ENCODE measurements around the gene USP17L25. TPM values are rescaled to one million over a fixed set of nuclear protein-coding genes. Genes with fewer than 3 reads are reported as not detected.
"Not testable (repeated sequence)": the region's sequence is repeated elsewhere in the genome, so short reads cannot be mapped to it uniquely, and the experiment has no call there.

Gene USP17L25, protein sequence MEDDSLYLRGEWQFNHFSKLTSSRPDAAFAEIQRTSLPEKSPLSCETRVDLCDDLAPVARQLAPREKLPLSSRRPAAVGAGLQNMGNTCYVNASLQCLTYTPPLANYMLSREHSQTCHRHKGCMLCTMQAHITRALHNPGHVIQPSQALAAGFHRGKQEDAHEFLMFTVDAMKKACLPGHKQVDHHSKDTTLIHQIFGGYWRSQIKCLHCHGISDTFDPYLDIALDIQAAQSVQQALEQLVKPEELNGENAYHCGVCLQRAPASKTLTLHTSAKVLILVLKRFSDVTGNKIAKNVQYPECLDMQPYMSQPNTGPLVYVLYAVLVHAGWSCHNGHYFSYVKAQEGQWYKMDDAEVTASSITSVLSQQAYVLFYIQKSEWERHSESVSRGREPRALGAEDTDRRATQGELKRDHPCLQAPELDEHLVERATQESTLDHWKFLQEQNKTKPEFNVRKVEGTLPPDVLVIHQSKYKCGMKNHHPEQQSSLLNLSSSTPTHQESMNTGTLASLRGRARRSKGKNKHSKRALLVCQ
- not detected in 2 replicates for total RNA-seq
- polyA plus RNA-seq = not detected in 2 replicates
- polyA plus RNA-seq (2011; cell fraction: cytosol; rRNA removed) = not detected in 2 replicates
- not detected in 2 replicates for polyA plus RNA-seq (2011; cell fraction: nucleus; rRNA removed)
- polyA plus RNA-seq (2012) = not detected in 2 replicates
- not detected in 2 replicates for polyA minus RNA-seq
- polyA minus RNA-seq (2011; cell fraction: cytosol; rRNA and poly(A)+ RNA removed) = not detected
- polyA minus RNA-seq (2011; cell fraction: nucleus; rRNA and poly(A)+ RNA removed) = not detected in 2 replicates
- Bru-seq, nascent RNA = not detected
- BruChase-seq, experiment 1, labeled RNA remaining after a 6-hour chase = not detected
- not detected for BruChase-seq, experiment 2, labeled RNA remaining after a 2-hour chase
- long read RNA-seq = 0 reads

DNA sequence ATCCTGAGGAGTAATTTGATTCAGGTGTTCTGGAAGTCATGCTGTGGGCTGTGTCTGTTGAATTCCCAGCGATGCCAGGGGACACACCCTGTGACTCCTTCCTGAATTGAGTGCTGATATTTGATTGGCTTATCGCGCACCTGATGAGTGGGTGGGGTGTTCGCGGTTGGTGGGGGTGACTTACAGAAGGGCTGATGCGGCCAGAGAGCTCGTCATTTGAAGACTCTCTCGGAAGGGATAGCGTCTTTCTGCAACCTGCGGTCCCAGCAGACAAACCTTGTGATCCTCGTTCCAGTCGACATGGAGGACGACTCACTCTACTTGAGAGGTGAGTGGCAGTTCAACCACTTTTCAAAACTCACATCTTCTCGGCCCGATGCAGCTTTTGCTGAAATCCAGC is at the start of gene USP17L25:
TSS of gene USP17L25 (plus strand) at position 301 of the 400 bp plus-strand sequence. CDS start at position 301, 0 bp downstream.
- intact Hi-C loops (cut with micrococcal nuclease); H3K4me2 ChIP-seq (ENCODE audit: insufficient read depth, low read length); H2AFZ ChIP-seq (ENCODE audit: low read depth, low read length); H3K27ac ChIP-seq (ENCODE audit: insufficient read depth, low read depth, low read length); H3K4me3 ChIP-seq (replicated peaks in 1 of 3; ENCODE audit: insufficient read depth in 1 of 3, low read depth in 1 of 3, low read length in 3 of 3); H3K79me2 ChIP-seq (ENCODE audit: control insufficient read depth, insufficient read depth, low read length); H3K9me1 ChIP-seq (replicated peaks; ENCODE audit: control insufficient read depth, extremely low read depth, insufficient read depth, low read length); H4K20me1 ChIP-seq (replicated peaks; ENCODE audit: control insufficient read depth, extremely low read depth, insufficient read depth, low read length); H3K4me1 ChIP-seq (ENCODE audit: control insufficient read depth, extremely low read depth, insufficient read depth, low read length); H3K9ac ChIP-seq (replicated peaks; ENCODE audit: extremely low read depth, insufficient read depth, low read length); CTCF ChIA-PET; FAIRE-seq; H3K9me3 ChIP-seq (replicated peaks; ENCODE audit: control insufficient read depth, insufficient read depth, low read length); BruUV-seq (replicated peaks); POLR2A ChIA-PET; DNase-seq (ENCODE audit: low read depth, low spot score); H3K36me3 ChIP-seq (ENCODE audit: control insufficient read depth in 2 of 2, extremely low read depth in 1 of 2, insufficient read depth in 2 of 2, low read length in 2 of 2); H3K27me3 ChIP-seq (ENCODE audit: control insufficient read depth in 2 of 2, insufficient read depth in 2 of 2, low read length in 2 of 2); dilution Hi-C loops (cut with MboI; ENCODE audit: extremely low pct_ligation_motif_present, low sequenced_read_pairs): not testable (repeated sequence)

DNA sequence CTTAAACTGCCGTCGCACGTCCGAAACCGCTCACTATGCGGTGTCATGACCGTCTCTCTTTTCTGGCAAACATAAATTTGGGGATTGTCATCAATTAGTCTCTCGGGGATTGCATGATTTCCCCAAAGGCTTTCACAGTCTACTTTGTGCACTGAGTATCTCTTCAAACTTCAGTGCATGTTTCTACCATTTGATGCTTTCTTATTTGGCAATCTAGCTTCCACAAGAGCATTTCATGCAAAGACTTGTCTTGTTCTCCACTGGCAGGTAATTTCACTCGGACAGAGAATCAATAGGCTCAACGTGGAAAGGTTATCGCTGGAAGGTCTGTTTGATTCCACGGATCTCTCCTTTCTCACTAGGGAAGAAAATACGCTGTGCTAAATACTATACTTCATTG is 5.5 kb upstream of the USP17L25 start:
- H3K4me3 ChIP-seq (replicated peaks in 1 of 3; ENCODE audit: insufficient read depth in 1 of 3, low read depth in 1 of 3, low read length in 3 of 3); dilution Hi-C loops (cut with MboI; ENCODE audit: extremely low pct_ligation_motif_present, low sequenced_read_pairs); H3K27ac ChIP-seq (ENCODE audit: insufficient read depth, low read depth, low read length); DNase-seq (ENCODE audit: low read depth, low spot score); H2AFZ ChIP-seq (ENCODE audit: low read depth, low read length); CTCF ChIA-PET; H3K9ac ChIP-seq (replicated peaks; ENCODE audit: extremely low read depth, insufficient read depth, low read length); POLR2A ChIA-PET; BruUV-seq (replicated peaks); H3K27me3 ChIP-seq (ENCODE audit: control insufficient read depth in 2 of 2, insufficient read depth in 2 of 2, low read length in 2 of 2); H3K36me3 ChIP-seq (ENCODE audit: control insufficient read depth in 2 of 2, extremely low read depth in 1 of 2, insufficient read depth in 2 of 2, low read length in 2 of 2); H3K4me1 ChIP-seq (ENCODE audit: control insufficient read depth, extremely low read depth, insufficient read depth, low read length); FAIRE-seq; H3K9me1 ChIP-seq (replicated peaks; ENCODE audit: control insufficient read depth, extremely low read depth, insufficient read depth, low read length); H4K20me1 ChIP-seq (replicated peaks; ENCODE audit: control insufficient read depth, extremely low read depth, insufficient read depth, low read length); H3K79me2 ChIP-seq (ENCODE audit: control insufficient read depth, insufficient read depth, low read length); H3K4me2 ChIP-seq (ENCODE audit: insufficient read depth, low read length); H3K9me3 ChIP-seq (replicated peaks; ENCODE audit: control insufficient read depth, insufficient read depth, low read length); intact Hi-C loops (cut with micrococcal nuclease): not testable (repeated sequence)

DNA sequence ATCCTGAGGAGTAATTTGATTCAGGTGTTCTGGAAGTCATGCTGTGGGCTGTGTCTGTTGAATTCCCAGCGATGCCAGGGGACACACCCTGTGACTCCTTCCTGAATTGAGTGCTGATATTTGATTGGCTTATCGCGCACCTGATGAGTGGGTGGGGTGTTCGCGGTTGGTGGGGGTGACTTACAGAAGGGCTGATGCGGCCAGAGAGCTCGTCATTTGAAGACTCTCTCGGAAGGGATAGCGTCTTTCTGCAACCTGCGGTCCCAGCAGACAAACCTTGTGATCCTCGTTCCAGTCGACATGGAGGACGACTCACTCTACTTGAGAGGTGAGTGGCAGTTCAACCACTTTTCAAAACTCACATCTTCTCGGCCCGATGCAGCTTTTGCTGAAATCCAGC is 4.8 kb upstream of the USP17L25 start, which contains the start of gene USP17L24:
TSS of gene USP17L24 (plus strand) at position 301 of the 400 bp plus-strand sequence. CDS start at position 301, 0 bp downstream.
- not testable (repeated sequence) for H2AFZ ChIP-seq (ENCODE audit: low read depth, low read length); H3K36me3 ChIP-seq (ENCODE audit: control insufficient read depth in 2 of 2, extremely low read depth in 1 of 2, insufficient read depth in 2 of 2, low read length in 2 of 2); BruUV-seq (replicated peaks)

DNA sequence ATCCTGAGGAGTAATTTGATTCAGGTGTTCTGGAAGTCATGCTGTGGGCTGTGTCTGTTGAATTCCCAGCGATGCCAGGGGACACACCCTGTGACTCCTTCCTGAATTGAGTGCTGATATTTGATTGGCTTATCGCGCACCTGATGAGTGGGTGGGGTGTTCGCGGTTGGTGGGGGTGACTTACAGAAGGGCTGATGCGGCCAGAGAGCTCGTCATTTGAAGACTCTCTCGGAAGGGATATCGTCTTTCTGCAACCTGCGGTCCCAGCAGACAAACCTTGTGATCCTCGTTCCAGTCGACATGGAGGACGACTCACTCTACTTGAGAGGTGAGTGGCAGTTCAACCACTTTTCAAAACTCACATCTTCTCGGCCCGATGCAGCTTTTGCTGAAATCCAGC is 4.6 kb downstream of the USP17L25 start, which contains the start of gene USP17L26:
TSS of gene USP17L26 (plus strand) at position 301 of the 400 bp plus-strand sequence. CDS start at position 301, 0 bp downstream.
- H3K4me2 ChIP-seq (ENCODE audit: insufficient read depth, low read length); H3K27me3 ChIP-seq (ENCODE audit: control insufficient read depth in 2 of 2, insufficient read depth in 2 of 2, low read length in 2 of 2); H3K36me3 ChIP-seq (ENCODE audit: control insufficient read depth in 2 of 2, extremely low read depth in 1 of 2, insufficient read depth in 2 of 2, low read length in 2 of 2); POLR2A ChIA-PET; H3K79me2 ChIP-seq (ENCODE audit: control insufficient read depth, insufficient read depth, low read length); H2AFZ ChIP-seq (ENCODE audit: low read depth, low read length); H3K4me3 ChIP-seq (replicated peaks in 1 of 3; ENCODE audit: insufficient read depth in 1 of 3, low read depth in 1 of 3, low read length in 3 of 3); H3K9ac ChIP-seq (replicated peaks; ENCODE audit: extremely low read depth, insufficient read depth, low read length); H3K4me1 ChIP-seq (ENCODE audit: control insufficient read depth, extremely low read depth, insufficient read depth, low read length); DNase-seq (ENCODE audit: low read depth, low spot score); intact Hi-C loops (cut with micrococcal nuclease); CTCF ChIA-PET; H3K9me1 ChIP-seq (replicated peaks; ENCODE audit: control insufficient read depth, extremely low read depth, insufficient read depth, low read length); H3K27ac ChIP-seq (ENCODE audit: insufficient read depth, low read depth, low read length); FAIRE-seq; H3K9me3 ChIP-seq (replicated peaks; ENCODE audit: control insufficient read depth, insufficient read depth, low read length); H4K20me1 ChIP-seq (replicated peaks; ENCODE audit: control insufficient read depth, extremely low read depth, insufficient read depth, low read length); BruUV-seq (replicated peaks); dilution Hi-C loops (cut with MboI; ENCODE audit: extremely low pct_ligation_motif_present, low sequenced_read_pairs): not testable (repeated sequence)

More for the DNA sequence above, 4.8 kb upstream of the USP17L25 start, which contains the start of gene USP17L24:
- dilution Hi-C loops (cut with MboI; ENCODE audit: extremely low pct_ligation_motif_present, low sequenced_read_pairs); H3K4me2 ChIP-seq (ENCODE audit: insufficient read depth, low read length); POLR2A ChIA-PET; intact Hi-C loops (cut with micrococcal nuclease); H3K27ac ChIP-seq (ENCODE audit: insufficient read depth, low read depth, low read length); H3K9me1 ChIP-seq (replicated peaks; ENCODE audit: control insufficient read depth, extremely low read depth, insufficient read depth, low read length); CTCF ChIA-PET; H4K20me1 ChIP-seq (replicated peaks; ENCODE audit: control insufficient read depth, extremely low read depth, insufficient read depth, low read length); H3K4me3 ChIP-seq (replicated peaks in 1 of 3; ENCODE audit: insufficient read depth in 1 of 3, low read depth in 1 of 3, low read length in 3 of 3); H3K4me1 ChIP-seq (ENCODE audit: control insufficient read depth, extremely low read depth, insufficient read depth, low read length); H3K9me3 ChIP-seq (replicated peaks; ENCODE audit: control insufficient read depth, insufficient read depth, low read length); H3K79me2 ChIP-seq (ENCODE audit: control insufficient read depth, insufficient read depth, low read length); DNase-seq (ENCODE audit: low read depth, low spot score); H3K9ac ChIP-seq (replicated peaks; ENCODE audit: extremely low read depth, insufficient read depth, low read length); FAIRE-seq; H3K27me3 ChIP-seq (ENCODE audit: control insufficient read depth in 2 of 2, insufficient read depth in 2 of 2, low read length in 2 of 2): not testable (repeated sequence)
